HG03108 (cell line): Measurements from ENCODE around the gene SPATA24.
"Not testable (repeated sequence)": the region's sequence is repeated elsewhere in the genome, so short reads cannot be mapped to it uniquely, and the experiment has no call there.

Source experiments
- ATAC-seq: cut with Tn5 transposase; IDR thresholded peaks from one replicate; pipeline ENCODE4 v1.9.1; 2021; ENCODE audit warnings: moderate library complexity; ENCODE audit not compliant: unreplicated experiment

The SPATA24 gene

GRCh38 chr5:139354186-139354585 is 49.7 kb downstream of the SPATA24 start:
- ATAC-seq: no peak

- not testable (repeated sequence) for ATAC-seq
Observed at GRCh38 chr5:139347863-139348262, 56.0 kb downstream of the SPATA24 start.
